PC-3 (cell line): ENCODE measurements around the gene PLK3. TPM values are rescaled to one million over a fixed set of nuclear protein-coding genes. Genes with fewer than 3 reads are reported as not detected.

Experiments
- ATAC-seq: fragments of 200-7000 bp; cut with Tn5 transposase; 2 replicates; pipeline ENCODE4 v1.9.1; 2020; ENCODE audit warnings: mild to moderate bottlenecking, moderate library complexity
- BruUV-seq: library from RNA; stranded (reverse); fragments of 400-500 nt; replicated peaks from 2 replicates; lab custom pipeline; 2021; lab: Mats Ljungman, UMichigan
- CTCF ChIA-PET: fragments of 300-600 bp; sonication (Branson Sonifier 250); formaldehyde crosslinking; loops from one replicate; lab custom pipeline; 2022; ENCODE audit warnings: antibody characterized with exemption; lab: Charles Lee
- POLR2A ChIA-PET: fragments of 300-600 bp; sonication (Branson Sonifier 250); formaldehyde crosslinking; loops from one replicate; lab custom pipeline; 2022; ENCODE audit warnings: antibody characterized with exemption; ENCODE audit not compliant: unreplicated experiment; lab: Charles Lee
- DNase-seq: peaks from one replicate; pipeline ENCODE4 v3.0.0-alpha.2; 2015
- H2AFZ ChIP-seq: fragments of 300-600 bp; sonication (generic); 2 replicates; pipeline ENCODE4 v1.6.0; 2016; ENCODE audit warnings: antibody characterized with exemption, low read length
- H3F3A ChIP-seq: fragments of 300-600 bp; sonication (generic); one replicate; pipeline ENCODE4 v1.6.0; 2017; ENCODE audit warnings: antibody characterized with exemption, low read length, control low read depth, mild to moderate bottlenecking; ENCODE audit not compliant: unreplicated experiment
- H3K27ac ChIP-seq: fragments of 300-600 bp; sonication (generic); 2 replicates; pipeline ENCODE4 v1.5.1; 2016; ENCODE audit warnings: mild to moderate bottlenecking, low read length
- H3K27me3 ChIP-seq: fragments of 300-600 bp; sonication (generic); 2 replicates; pipeline ENCODE4 v1.6.1; 2016; ENCODE audit warnings: low read length, mixed read lengths
- H3K36me3 ChIP-seq: fragments of 300-600 bp; sonication (generic); 2 replicates; pipeline ENCODE4 v1.6.1; 2016; ENCODE audit warnings: low read depth, mixed run types, low read length, mixed read lengths
- H3K4me1 ChIP-seq: fragments of 300-600 bp; sonication (generic); 2 replicates; pipeline ENCODE4 v1.5.1; 2016; ENCODE audit warnings: low read length; ENCODE audit not compliant: insufficient read depth
- H3K4me2 ChIP-seq: fragments of 300-600 bp; sonication (generic); 2 replicates; pipeline ENCODE4 v1.6.0; 2016; ENCODE audit warnings: low read length
- H3K4me3 ChIP-seq: fragments of 300-600 bp; sonication (generic); 2 replicates; pipeline ENCODE4 v1.5.1; 2016; ENCODE audit warnings: mild to moderate bottlenecking, low read length, mixed read lengths
- H3K79me2 ChIP-seq: fragments of 300-600 bp; sonication (generic); 2 replicates; pipeline ENCODE4 v1.6.1; 2017; ENCODE audit warnings: low read length, mixed read lengths
- H3K9ac ChIP-seq: fragments of 300-600 bp; sonication (generic); 2 replicates; pipeline ENCODE4 v1.6.0; 2016; ENCODE audit warnings: mild to moderate bottlenecking, low read length
- H3K9me2 ChIP-seq: fragments of 300-600 bp; sonication (generic); replicated peaks from 2 replicates; pipeline ENCODE4 v1.6.1; 2016; ENCODE audit warnings: mixed run types, low read length, mixed read lengths
- H3K9me3 ChIP-seq: fragments of 300-600 bp; sonication (generic); 2 replicates; pipeline ENCODE4 v1.6.1; 2016; ENCODE audit warnings: low read length, mixed read lengths
- H4K20me1 ChIP-seq: fragments of 300-600 bp; sonication (generic); 2 replicates; pipeline ENCODE4 v1.6.1; 2016; ENCODE audit warnings: low read length, mixed read lengths
- CTCF ChIP-seq: fragments of 300-600 bp; sonication (generic); conservative IDR thresholded peaks from 2 replicates; pipeline ENCODE4 v1.5.1; 2017; ENCODE audit warnings: antibody characterized with exemption, low read depth, mild to moderate bottlenecking, low read length
- EZH2 ChIP-seq: fragments of 300-600 bp; sonication (generic); IDR thresholded peaks from one replicate; pipeline ENCODE4 v1.6.1; 2017; ENCODE audit warnings: antibody characterized with exemption, mild to moderate bottlenecking, low read length; ENCODE audit not compliant: unreplicated experiment
- EZH2phosphoT487 ChIP-seq: fragments of 300-600 bp; sonication (generic); IDR thresholded peaks from 2 replicates; pipeline ENCODE4 v1.6.1; 2018; ENCODE audit warnings: mild to moderate bottlenecking, antibody characterized with exemption, low read length, borderline replicate concordance
- intact Hi-C: fragments of 100-400 bp; cut with micrococcal nuclease; formaldehyde crosslinking; loops from 2 replicates; pipeline ENCODE4 v1.9.0; 2023
- total RNA-seq: library from RNA; depleted of rRNA; stranded (reverse); fragments of >200 nt; gene quantifications from 2 replicates; pipeline ENCODE4 v1.2.3, GENCODE V29; 2014; rRNA removed

Gene PLK3
- total RNA-seq, 1 experiment from 2014 or later = 44.0 TPM

- ChIA-PET CTCF (interaction anchor here (0.6 kb wide), 1 partner anchor 444 kb away, joined by 3 read pairs; no protein-coding TSS in a partner anchor), POLR2A (no interaction called here)
- Histone ChIP-seq H4K20me1 (no peaks in the 10 kb centered on the region), H3K9me2 (no peaks in the 10 kb centered on the region), H3K36me3 (0 out of 2 replicates have a peak, but pooled peaks cover 6% of the 10 kb centered on the region), H3F3A (no peaks in the 10 kb centered on the region), H2AFZ (no peak overlapping the region), H3K27me3 (no peaks in the 10 kb centered on the region), H3K4me3 (no peak overlapping the region), H3K9ac (no peak overlapping the region), H3K4me1 (no peaks in the 10 kb centered on the region), H3K4me2 (no peak overlapping the region), H3K27ac (no peak overlapping the region), H3K79me2 (no peaks in the 10 kb centered on the region), H3K9me3 (no peaks in the 10 kb centered on the region)
- TF ChIP-seq CTCF (no peak), EZH2phosphoT487 (no peak), EZH2 (no peak)
- intact Hi-C loops = no loop called here
- ATAC-seq (no peak), DNase-seq (no peak)
- no TSS peak for BruUV-seq
Observed at GRCh38 chr1:44854970-44855369, 54.8 kb downstream of the PLK3 start.

Other genes starting within 250 kb of the PLK3 start
- gene TMEM53, start 125.9 kb upstream of the PLK3 start, total RNA-seq = 9.3 and 12.0 TPM in 2 replicates
- gene ARMH1, start 125.7 kb upstream of the PLK3 start, total RNA-seq = 0.15 TPM in 1 of 2 replicates, not detected in the other
- gene RNU5D-1, start 69.2 kb upstream of the PLK3 start, total RNA-seq = not detected in 2 replicates
- gene KIF2C, start 60.5 kb upstream of the PLK3 start, total RNA-seq = 98.7 and 121 TPM in 2 replicates
- gene RPS8, start 24.8 kb upstream of the PLK3 start, total RNA-seq = 1,533 and 1,663 TPM in 2 replicates
- not detected in 2 replicates for gene BEST4, start 12.2 kb upstream of the PLK3 start, total RNA-seq
- 2.0 and 3.4 TPM in 2 replicates for gene DYNLT4, start 7.0 kb downstream of the PLK3 start, total RNA-seq
- 0.58 and 4.3 TPM in 2 replicates for gene BTBD19, start 8.1 kb downstream of the PLK3 start, total RNA-seq
- 0.12 TPM in 1 of 2 replicates, not detected in the other for gene PTCH2, start 42.9 kb downstream of the PLK3 start, total RNA-seq
- 37.1 and 38.9 TPM in 2 replicates for gene EIF2B3, start 186.2 kb downstream of the PLK3 start, total RNA-seq
- 25.3 and 32.8 TPM in 2 replicates for gene HECTD3, start 210.9 kb downstream of the PLK3 start, total RNA-seq
- 167 and 168 TPM in 2 replicates for gene UROD, start 211.9 kb downstream of the PLK3 start, total RNA-seq